Endometrial microvascular endothelial cells (primary cell): ENCODE results near the gene SH3PXD2B. TPM values are rescaled to one million over a fixed set of nuclear protein-coding genes. Genes with fewer than 3 reads are reported as not detected.
"Not testable (repeated sequence)": the region's sequence is repeated elsewhere in the genome, so short reads cannot be mapped to it uniquely, and the experiment has no call there.

ENCODE experiments used
- in situ Hi-C: cut with HindIII; loops from 2 replicates; pipeline ENCODE4 v1.10.0; 2017; ENCODE audit warnings: low sequenced_read_pairs, low pct_unique_long_range_greater_than_20kb; ENCODE audit errors: inconsistent ontology term
- total RNA-seq: library from RNA; depleted of rRNA; stranded (reverse); fragments of >200 nt; gene quantifications from one replicate; pipeline ENCODE4 v1.2.3, GENCODE V29; 2015; ENCODE audit errors: inconsistent ontology term

SH3PXD2B gene
- total RNA-seq, 1 donor from 2014 or later = 16.5 TPM

DNA sequence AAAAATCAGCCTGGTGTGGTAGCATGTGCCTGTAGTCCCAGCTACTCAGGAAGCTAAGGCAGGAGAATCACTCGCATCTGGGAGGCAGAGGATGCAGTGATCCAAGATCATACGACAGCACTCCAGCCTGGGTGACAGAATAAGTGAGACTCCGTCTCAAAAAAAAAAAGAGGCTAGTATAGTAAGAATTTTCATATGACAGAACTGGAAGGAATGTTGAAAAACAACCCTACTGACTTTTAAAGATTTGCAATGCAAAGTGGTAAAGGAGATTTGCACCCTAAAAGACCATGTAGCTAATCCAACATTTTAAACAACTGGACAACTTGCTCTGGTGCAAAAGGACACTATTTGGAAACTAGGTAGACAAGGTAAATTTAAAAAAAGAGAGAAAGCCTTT is 58.1 kb downstream of the SH3PXD2B start:
- in situ Hi-C loops = no loop called here

DNA sequence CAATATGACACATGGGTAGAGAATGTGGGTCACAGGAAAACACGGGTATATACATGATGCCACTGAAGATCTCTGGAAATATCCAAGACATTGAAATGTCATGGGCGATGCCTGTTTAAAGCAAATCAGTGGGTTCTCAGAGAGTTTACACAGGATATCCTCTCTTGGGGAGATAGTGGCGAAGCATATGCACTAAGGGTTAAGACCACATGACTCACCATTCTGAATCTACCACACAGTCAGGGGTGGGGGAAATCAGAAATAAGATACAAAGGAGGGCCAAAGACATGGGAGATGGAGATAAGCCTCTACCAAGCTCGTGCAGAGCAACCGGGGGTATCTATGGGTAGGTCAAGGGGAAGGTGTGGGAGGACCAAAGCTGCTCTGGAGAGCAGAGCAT is 58.8 kb downstream of the SH3PXD2B start:
- in situ Hi-C loops = no loop called here

DNA sequence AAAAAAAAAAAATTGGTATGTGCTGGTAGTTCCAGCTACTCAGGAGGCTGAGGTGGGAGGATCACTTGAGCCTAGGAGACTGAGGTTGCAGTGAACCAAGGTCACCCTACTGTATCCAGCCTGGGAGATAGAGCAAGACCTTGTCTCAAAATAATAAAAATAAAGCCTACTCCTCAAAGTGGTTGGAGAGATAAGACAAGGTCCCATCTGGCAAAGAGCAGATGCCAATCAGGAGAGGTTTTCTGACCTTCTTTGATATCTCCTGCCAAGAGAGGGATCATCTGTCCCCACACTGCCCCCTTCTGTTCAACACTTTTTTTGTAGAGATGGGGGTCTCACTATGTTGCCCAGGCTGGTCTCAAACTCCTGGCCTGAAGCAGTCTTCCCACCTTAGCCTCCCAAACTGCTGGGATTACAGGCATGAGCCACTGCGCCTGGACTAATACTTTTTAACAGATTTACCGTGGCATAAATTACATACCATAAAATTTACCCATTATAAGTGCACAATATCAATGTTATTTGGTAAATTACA is 64.7 kb downstream of the SH3PXD2B start:
- in situ Hi-C loops = no loop called here

DNA sequence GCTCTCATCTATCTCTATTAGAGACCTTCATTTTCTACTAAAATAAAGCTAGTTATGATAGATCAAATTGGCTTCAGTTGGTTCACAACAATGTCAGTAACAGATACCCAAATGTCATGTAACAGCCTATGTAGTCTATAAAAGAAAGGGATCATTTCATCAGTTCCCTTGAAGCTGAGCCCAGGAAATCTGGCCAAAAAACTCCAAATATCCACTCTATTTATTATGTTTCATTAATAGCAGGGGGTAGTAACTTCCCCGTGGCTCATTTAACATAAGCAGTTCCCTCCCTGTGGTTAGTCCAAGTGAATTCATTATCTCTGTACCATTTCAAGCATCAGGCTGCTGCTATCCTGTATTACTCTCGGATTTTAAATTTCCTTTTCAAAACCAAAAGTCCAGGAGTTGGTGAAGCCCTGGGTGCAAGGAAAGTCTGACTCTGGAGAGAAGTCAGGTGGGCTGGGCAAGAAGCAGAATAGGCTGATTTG is 66.0 kb downstream of the SH3PXD2B start:
- in situ Hi-C loops = no loop called here

DNA sequence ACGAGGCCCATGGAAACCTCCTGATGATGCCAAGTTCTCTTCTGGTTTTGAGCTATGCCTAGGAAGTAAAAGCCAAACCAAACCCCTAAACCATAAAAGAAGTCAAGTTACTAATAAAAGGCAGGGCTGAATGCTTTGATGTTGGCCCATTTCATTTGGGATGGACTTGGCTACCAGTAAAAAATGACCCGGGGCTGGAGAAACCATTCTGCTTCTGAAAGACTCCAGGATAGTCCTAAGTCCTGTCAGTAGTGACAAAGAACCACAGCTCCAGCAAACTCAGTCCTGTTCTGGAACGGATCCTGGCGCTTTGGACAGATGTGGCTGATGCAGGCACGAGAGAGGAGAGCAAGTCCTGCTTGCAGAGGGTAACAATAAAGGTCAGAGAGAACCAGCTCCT is 68.6 kb downstream of the SH3PXD2B start:
- in situ Hi-C loops = no loop called here

DNA sequence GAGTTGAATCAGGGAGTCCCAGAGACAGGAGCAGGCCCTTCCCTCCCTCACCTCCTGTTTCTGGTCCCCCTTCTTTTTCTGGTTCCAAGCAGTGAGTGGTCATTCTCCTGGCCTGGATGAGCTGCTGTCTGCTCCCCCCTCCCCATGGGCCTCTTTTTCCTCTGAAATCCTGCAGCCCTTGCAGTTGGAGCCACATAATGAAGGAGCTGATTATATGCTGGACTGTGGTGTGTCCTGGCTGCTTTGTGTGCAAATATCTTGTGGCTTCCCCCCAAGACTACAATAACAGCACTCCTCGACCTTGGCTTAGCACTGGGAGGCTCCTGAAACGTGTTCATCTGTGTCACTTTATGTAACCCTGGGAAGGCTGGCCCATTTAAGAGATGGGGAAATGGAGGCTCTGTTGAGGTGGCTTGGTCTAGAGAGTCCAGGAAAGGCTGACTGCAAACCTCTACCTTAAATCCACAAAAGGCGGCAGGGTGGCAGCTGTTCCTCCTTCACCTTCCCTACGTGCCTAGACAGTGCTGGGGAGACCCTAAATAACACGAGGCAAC is 69.2 kb downstream of the SH3PXD2B start:
- in situ Hi-C loops = no loop called here

DNA sequence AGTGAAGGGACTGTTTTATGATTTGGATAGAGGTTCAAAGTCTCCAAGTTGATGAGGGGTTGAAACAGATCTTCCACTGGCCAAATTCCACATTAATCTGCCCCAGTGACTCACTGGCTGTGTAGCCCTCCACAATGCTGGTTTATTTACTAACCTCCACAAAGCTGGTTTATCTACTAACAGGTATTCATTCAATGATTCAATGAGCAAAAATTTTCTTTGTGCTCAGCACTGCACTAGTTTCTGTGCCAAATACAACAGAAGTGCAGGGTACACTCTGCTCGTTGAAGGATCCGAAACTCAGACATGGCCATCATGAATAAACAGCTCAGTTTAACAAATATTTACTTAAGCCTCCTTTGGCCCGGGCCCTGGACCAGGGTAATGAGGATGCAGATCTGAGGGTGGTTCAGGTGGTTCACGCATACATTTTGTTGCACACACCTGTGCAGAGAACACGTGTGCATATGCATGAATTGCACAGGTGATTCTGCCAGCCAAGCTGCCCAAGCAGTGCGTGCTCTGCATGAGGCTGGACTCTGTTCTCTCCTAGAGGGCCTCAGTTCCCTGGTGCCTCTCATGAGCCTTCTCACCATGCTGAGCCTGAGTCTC is 71.0 kb downstream of the SH3PXD2B start:
- in situ Hi-C loops = no loop called here

DNA sequence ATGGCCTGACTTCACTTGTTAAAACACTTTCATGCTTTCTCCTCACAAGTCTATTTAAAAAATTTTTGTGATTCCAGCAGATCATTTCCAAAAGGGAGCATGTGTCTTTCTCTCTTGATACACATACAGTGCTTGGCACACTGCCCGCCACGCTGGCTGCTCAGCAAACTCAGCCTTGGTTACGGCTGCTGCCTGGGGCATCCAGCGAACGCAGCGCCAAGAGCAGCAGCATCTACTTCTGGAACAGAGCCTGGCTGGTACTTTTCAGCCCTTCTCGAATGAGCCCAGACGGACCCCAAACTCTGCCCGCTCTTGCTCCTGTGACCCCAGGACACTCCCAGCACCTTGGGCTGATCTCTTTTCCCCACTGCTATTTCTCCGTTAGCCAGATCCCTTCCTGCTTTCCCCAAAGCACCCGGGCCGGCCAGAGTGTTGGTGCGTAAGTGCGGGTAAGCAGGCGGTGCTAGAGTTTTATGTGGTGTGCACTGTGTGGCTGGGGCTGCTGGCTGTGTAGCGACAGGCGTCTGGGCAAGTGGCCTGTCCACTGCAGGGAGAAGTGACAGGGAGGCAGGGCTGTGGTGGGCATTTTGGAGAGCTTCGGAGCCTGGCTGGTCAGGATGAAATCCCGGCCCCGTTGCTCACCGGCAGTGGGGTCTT is 73.2 kb downstream of the SH3PXD2B start:
- in situ Hi-C loops = no loop called here

DNA sequence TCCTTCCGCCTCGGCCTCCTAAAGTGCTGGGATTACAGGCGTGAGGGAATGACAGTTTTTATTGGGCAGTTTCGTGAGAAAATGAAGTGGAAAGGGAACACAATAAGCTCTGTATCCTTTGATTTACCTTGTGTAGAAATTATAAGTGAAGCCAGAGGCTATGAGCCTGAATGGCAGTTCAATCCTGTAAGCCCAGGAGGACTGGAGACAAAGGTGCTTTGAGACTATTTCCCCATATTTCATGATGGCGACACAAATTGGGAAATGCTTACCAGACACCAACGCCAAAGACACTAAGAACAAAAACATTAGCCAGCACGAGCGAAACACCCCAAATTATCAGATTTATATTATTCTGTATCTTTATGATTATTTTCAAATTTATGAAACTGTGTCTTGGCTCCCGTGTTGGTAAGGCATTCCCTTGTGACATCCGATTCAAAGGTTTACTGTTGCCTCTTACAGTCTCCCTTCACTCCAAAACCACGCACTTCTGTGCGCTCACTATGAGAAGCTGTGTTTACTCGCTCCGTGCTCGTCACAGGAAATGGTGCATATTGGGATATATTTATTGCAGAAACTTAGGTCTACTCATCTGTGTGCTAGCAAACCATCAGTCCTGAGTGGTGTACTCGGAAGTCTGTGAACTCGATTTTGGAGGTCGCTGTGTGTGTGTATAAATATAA is 73.9 kb downstream of the SH3PXD2B start:
- in situ Hi-C loops = no loop called here

DNA sequence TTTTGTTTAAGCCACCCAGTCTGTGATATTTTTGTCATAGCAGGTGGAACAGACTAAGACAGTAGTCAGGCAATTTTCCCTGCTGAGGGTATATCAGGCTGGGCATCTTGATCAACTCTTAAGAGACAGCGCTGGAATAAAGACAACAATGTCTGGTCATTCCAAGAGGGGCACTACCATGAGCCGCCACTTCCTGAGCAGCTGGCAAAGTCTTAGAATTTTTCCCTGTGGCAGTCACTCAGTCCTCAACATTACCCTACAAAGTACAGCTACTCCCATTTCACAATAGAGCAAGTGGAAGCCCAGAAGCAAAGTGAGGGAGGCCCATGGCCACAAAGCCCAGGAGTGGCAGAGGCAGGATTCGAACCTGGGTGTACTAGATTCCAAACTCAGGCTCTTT is 74.8 kb downstream of the SH3PXD2B start:
- in situ Hi-C loops = no loop called here

DNA sequence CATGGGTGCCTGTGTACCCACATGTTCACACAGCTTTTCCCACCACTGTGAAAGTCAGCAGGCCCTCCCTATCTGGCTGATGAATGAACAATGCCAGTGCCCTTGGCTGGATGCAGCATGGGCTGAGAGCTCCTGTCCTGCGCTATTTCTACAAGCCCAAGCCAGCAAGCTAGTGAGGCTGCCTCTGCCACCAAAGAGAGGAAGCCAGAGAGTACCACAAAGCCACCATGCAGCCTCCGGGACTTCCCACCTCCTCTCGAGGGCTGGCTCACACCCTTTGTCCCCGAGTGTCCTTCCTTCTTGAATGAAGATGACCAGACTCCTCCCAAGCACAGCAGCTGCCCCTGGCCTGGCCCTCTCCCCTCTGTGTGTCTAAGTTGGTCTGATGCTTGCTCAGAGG is 76.5 kb downstream of the SH3PXD2B start:
- in situ Hi-C loops = no loop called here

DNA sequence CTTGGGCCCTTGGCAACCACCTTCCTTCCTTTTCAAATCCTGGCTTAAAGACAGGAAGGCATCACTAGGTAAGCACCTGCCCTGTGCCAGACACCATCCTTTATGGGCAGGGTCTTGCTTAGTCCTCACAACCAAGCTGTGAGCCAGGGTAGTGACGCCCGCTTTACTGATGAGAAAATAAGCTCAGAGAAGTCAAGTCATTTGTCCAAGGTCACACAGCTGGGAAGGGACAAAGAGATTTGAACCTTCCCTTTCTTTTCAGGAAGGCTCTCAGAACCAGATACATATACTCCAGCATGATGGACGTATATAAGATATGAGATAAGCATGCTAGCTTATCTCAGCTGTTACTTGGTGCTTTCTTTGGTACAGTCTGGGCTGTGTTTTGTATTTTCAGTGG is 76.9 kb downstream of the SH3PXD2B start:
- in situ Hi-C loops = no loop called here

DNA sequence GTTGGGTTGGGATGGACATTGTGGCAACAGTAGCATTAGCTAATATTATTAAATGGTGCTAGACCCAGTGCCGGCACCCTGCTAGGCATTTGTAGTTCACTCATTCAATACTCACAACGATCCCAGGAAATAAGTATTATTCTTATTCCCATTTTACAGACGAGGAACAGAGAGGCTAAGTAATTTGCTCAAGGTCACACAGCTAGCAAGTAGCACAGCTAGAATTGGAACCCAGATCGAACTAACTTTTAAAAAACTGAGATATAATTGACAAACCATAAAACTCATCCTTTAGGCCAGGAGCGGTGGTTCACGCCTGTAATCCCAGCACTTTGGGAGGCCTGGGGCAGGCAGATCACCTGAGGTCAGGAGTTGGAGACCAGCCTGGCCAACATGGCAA is 79.5 kb downstream of the SH3PXD2B start:
- in situ Hi-C loops = no loop called here

DNA sequence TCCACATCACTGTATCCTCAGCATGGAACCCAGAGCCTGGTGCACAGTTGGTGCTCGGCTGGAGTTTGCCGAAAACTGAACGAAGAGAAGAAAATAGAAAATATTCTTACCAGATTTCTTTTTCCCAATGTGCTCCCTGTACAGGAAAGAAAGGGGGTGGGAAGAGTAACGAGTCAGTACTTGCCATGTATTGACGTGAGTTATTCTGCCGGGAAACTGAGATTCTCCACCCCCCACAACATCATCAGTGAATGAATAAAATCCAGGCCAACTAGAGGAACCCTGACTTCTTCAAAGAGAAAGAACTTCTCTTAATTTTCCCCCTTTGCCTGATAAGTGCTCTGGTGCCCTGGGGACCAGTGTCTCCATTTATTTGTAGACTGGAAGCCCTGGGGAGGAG is 80.6 kb downstream of the SH3PXD2B start:
- in situ Hi-C loops = no loop called here

DNA sequence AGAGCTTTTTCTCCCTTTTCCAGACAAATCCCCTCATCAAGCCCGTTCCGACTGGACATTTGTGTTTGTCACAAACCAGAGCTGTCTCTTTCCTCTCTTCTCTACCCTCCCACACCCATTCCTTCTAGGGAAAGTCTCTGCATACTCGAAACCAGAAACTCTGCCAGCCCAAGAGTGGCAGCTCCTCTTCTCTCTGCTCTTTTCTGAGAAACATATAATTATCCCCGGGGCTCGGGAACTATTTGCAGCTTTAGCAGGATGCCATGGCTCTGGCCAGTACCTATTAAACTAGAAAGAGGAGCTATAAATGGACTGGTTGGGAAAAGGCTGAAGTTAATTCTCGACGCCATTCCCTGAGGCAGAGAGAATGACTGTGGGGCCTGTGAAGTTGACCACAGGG is 82.6 kb downstream of the SH3PXD2B start:
- in situ Hi-C loops = no loop called here

DNA sequence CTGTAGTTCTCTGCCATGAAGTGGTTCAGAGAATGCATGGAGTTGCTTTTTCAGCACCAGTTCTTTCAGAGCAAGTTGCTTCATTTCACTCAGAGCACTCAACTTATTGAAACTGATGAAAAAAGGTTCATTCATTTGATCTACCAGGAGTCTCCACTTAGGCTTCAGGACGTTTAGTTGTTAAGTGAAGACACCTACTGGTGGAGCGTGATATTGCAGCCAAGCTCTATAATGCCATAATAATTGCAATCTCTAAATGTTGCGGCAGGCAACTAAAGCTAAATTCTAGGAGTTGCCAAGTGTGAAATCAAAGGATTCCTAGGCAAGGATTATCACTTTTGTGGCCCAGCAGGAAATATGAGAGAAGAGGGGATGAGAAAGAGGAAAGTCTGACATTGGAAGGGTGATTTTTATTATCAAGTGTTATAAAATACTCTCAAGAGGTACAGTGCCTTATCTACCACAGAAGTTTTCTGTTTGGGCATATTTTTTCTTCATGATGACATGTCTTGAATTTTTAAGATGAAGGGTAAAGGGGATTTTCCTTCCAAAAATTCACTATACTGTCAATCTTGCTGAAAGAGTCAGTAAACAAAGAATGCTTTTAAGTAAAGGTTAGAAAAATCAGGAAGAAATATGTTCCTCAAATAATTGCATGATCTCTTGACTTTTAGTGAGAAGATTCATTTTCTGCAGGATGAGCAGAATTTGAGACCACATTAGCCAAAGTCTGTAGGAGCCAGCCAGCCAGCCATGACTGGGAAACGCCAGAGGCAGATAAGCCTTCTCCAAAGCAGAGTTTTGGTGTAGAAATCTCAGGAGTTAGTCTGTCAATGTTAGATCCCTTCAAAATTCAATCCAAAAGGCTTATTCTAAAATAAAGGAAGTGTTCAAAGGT is 83.4 kb downstream of the SH3PXD2B start:
- in situ Hi-C loops = no loop called here

DNA sequence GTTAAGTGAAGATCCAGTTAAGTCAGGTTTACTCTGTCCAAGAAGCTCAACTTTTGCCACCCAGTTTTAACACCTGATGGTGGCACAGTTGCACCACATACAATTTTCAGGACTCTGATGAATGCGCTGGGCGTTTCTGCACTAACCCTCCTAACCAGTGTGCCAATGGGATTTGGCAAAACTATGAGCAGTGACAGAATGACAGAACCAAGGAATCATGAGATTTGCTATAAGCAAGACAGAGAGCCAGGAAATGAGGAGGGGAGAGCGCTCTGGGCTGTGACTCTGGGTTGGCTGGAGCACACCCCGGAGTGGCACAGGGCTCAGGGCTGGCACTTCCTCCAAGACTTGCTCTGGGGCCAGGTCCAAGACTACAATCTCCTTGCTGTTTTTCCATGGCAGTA is 84.1 kb downstream of the SH3PXD2B start:
- in situ Hi-C loops = no loop called here

DNA sequence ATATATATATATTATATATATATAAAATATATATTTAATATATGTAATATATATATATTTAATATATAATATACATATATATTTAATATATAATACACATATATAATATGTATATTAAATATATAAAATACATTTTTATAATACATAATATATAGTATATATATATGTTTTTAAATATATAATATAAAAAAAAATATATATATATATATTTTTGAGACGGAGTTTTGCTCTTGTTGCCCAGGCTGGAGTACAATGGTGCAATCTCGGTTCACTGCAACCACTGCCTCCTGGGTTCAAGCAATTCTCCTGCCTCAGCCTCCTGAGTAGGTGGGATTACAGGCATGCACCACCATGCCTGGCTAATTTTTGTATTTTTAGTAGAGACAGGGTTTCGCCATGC is 85.6 kb downstream of the SH3PXD2B start:
- in situ Hi-C loops = not testable (repeated sequence)
